HCT116 (cell line): ENCODE data around the gene NRBF2. TPM values are rescaled to one million over a fixed set of nuclear protein-coding genes. Genes with fewer than 3 reads are reported as not detected.

Source experiments
- ATAC-seq: fragments of 200-7000 bp; cut with Tn5 transposase; 2 replicates; pipeline ENCODE4 v1.9.1; 2020; ENCODE audit warnings: mild to moderate bottlenecking, moderate library complexity
- BruUV-seq: library from RNA; stranded (reverse); fragments of 400-500 nt; replicated peaks from 2 replicates; lab custom pipeline; 2021; lab: Mats Ljungman, UMichigan
- CTCF ChIA-PET: fragments of 300-600 bp; sonication (Branson Sonifier 250); formaldehyde crosslinking; loops from one replicate; lab custom pipeline; 2021; ENCODE audit warnings: antibody characterized with exemption; lab: Charles Lee
- POLR2A ChIA-PET: fragments of 300-600, 350-600 bp; sonication (Branson Sonifier 250); formaldehyde crosslinking; loops from one replicate; lab custom pipeline; 2021; ENCODE audit warnings: antibody characterized with exemption; lab: Charles Lee
- RAD21 ChIA-PET, 2 experiments: fragments of 300-600 bp; sonication (Branson Sonifier 250); formaldehyde crosslinking; loops; one replicate each; lab custom pipeline; 2023; ENCODE audit warnings: low total read pairs in 2 of 2; ENCODE audit not compliant: uncharacterized antibody in 2 of 2, unreplicated experiment in 2 of 2, low non-redundant PET in 1 of 2; lab: Charles Lee
- DNase-seq: peaks from one replicate; pipeline ENCODE4 v3.0.0-alpha.2; 2010; ENCODE audit warnings: low read depth, low spot score
- H2AFZ ChIP-seq: fragments of 200-600 bp; shearing (Covaris generic), sonication (generic); 2 replicates; pipeline ENCODE4 v1.6.1; 2017; ENCODE audit warnings: low read depth, mixed run types, mixed read lengths, antibody characterized with exemption, low read length; ENCODE audit not compliant: poor library complexity, severe bottlenecking
- H3K27ac ChIP-seq: 2 replicates; pipeline ENCODE4 v1.5.1; 2012; ENCODE audit warnings: low read depth, low read length
- H3K27me3 ChIP-seq: fragments of 200-600 bp; sonication (generic); 2 replicates; pipeline ENCODE4 v1.6.1; 2016; ENCODE audit warnings: mixed run types, low read length, mixed read lengths; ENCODE audit not compliant: insufficient read depth
- H3K36me3 ChIP-seq, 2 experiments: fragments of 200-500 bp in 1 of 2; fragments of 200-600 bp in 1 of 2; sonication (Bioruptor generic) in 1 of 2; sonication (generic) in 1 of 2; 2 replicates each; pipeline versions ENCODE4 v1.5.1 to v1.6.1; 2014 to 2016; ENCODE audit warnings: low read length in 2 of 2, inconsistent platforms in 1 of 2, mixed read lengths in 1 of 2, mixed run types in 1 of 2; ENCODE audit not compliant: insufficient read depth in 2 of 2, control insufficient read depth in 1 of 2
- H3K4me1 ChIP-seq, 2 experiments: fragments of 200-600 bp in 1 of 2; sonication (generic) in 1 of 2; 2 replicates each; pipeline versions ENCODE4 v1.5.1 to v1.6.1; 2012 to 2017; ENCODE audit warnings: low read length in 2 of 2, inconsistent platforms in 1 of 2, mild to moderate bottlenecking in 1 of 2, mixed read lengths in 1 of 2, mixed run types in 1 of 2, moderate library complexity in 1 of 2; ENCODE audit not compliant: insufficient read depth in 2 of 2, control insufficient read depth in 1 of 2
- H3K4me2 ChIP-seq: fragments of 200-600 bp; sonication (generic); 2 replicates; pipeline ENCODE4 v1.6.1; 2017; ENCODE audit warnings: mixed run types, low read length, mixed read lengths
- H3K4me3 ChIP-seq, 2 experiments: fragments of 200-600 bp in 1 of 2; sonication (generic) in 1 of 2; replicated peaks in 1 of 2; 2 replicates each; pipeline ENCODE4 v1.5.1; 2011 to 2016; ENCODE audit warnings: low read length in 2 of 2, control low read depth in 1 of 2, low read depth in 1 of 2, mild to moderate bottlenecking in 1 of 2, mixed read lengths in 1 of 2, mixed run types in 1 of 2
- H3K79me2 ChIP-seq: fragments of 200-600 bp; sonication (generic); 2 replicates; pipeline ENCODE4 v1.6.1; 2017; ENCODE audit warnings: mild to moderate bottlenecking, mixed run types, low read length, moderate library complexity, mixed read lengths; ENCODE audit not compliant: insufficient read depth
- H3K9ac ChIP-seq: fragments of 200-600 bp; sonication (generic); 2 replicates; pipeline ENCODE4 v1.6.1; 2016; ENCODE audit warnings: low read length, mixed read lengths
- H3K9me2 ChIP-seq: fragments of 200-600 bp; sonication (generic), shearing (Covaris generic); 2 replicates; pipeline ENCODE4 v1.6.1; 2017; ENCODE audit warnings: mixed run types, mild to moderate bottlenecking, moderate library complexity; ENCODE audit not compliant: insufficient read depth
- H3K9me3 ChIP-seq, 2 experiments: fragments of 200-500 bp in 1 of 2; fragments of 200-600 bp in 1 of 2; sonication (Bioruptor generic) in 1 of 2; sonication (generic) in 1 of 2; 2 replicates each; pipeline ENCODE4 v1.6.1; 2014 to 2017; ENCODE audit warnings: low read length in 2 of 2, mixed read lengths in 2 of 2, inconsistent platforms in 1 of 2, low read depth in 1 of 2, mild to moderate bottlenecking in 1 of 2, mixed run types in 1 of 2, moderate library complexity in 1 of 2; ENCODE audit not compliant: control insufficient read depth in 1 of 2, insufficient read depth in 1 of 2
- H4K20me1 ChIP-seq: fragments of 200-600 bp; sonication (generic), shearing (Covaris generic); 2 replicates; pipeline ENCODE4 v1.6.1; 2017; ENCODE audit warnings: mixed run types, mild to moderate bottlenecking, moderate library complexity; ENCODE audit not compliant: insufficient read depth
- CBX3 ChIP-seq: IDR thresholded peaks from 2 replicates; pipeline ENCODE4 v1.6.1; 2012; ENCODE audit warnings: low read depth
- CTCF ChIP-seq, 3 experiments: fragments of 200-600 bp in 1 of 3; sonication (generic) in 1 of 3; IDR thresholded peaks in 2 of 3; conservative IDR thresholded peaks in 1 of 3; 2 replicates each; pipeline ENCODE4 v1.5.1; 2012 to 2017; ENCODE audit warnings: low read depth in 2 of 3, low read length in 2 of 3, antibody characterized with exemption in 1 of 3, borderline replicate concordance in 1 of 3, control low read depth in 1 of 3, mild to moderate bottlenecking in 1 of 3, mixed read lengths in 1 of 3, mixed run types in 1 of 3, moderate library complexity in 1 of 3; ENCODE audit not compliant: insufficient read depth in 1 of 3
- JUND ChIP-seq: IDR thresholded peaks from 2 replicates; pipeline ENCODE4 v1.6.1; 2012
- RAD21 ChIP-seq: IDR thresholded peaks from 2 replicates; pipeline ENCODE4 v1.6.1; 2012; ENCODE audit warnings: low read depth, mild to moderate bottlenecking
- REST ChIP-seq: IDR thresholded peaks from 2 replicates; pipeline ENCODE4 v1.6.1; 2012; ENCODE audit warnings: low read depth
- SIN3A ChIP-seq: IDR thresholded peaks from 2 replicates; pipeline ENCODE4 v1.6.1; 2012; ENCODE audit warnings: low read depth
- SP1 ChIP-seq: IDR thresholded peaks from 2 replicates; pipeline ENCODE4 v1.6.1; 2012; ENCODE audit warnings: low read depth
- SRF ChIP-seq: IDR thresholded peaks from 2 replicates; pipeline ENCODE4 v1.6.1; 2012; ENCODE audit warnings: low read depth
- TCF7L2 ChIP-seq: IDR thresholded peaks from 2 replicates; pipeline ENCODE4 v1.7.0; 2011; ENCODE audit warnings: borderline replicate concordance, inconsistent platforms; ENCODE audit not compliant: insufficient read depth, insufficient read length; ENCODE audit errors: extremely low read depth
- ZBTB33 ChIP-seq: IDR thresholded peaks from 2 replicates; pipeline ENCODE4 v1.6.1; 2011; ENCODE audit warnings: mild to moderate bottlenecking, low read length, moderate library complexity; ENCODE audit not compliant: insufficient replicate concordance; ENCODE audit errors: extremely low read depth
- ZFX ChIP-seq: fragments of 450-650 bp; IDR thresholded peaks from 2 replicates; pipeline ENCODE4 v1.6.1; 2017
- ZNF274 ChIP-seq: fragments of 200-500 bp; sonication (Bioruptor generic); IDR thresholded peaks from 2 replicates; pipeline ENCODE4 v1.6.1; 2014; ENCODE audit warnings: mild to moderate bottlenecking, low read depth, low read length, inconsistent platforms
- intact Hi-C: fragments of 100-400 bp; cut with micrococcal nuclease; formaldehyde crosslinking; loops from 2 replicates; pipeline ENCODE4 v1.10.0; 2022
- total RNA-seq: library from RNA; stranded (reverse); gene quantifications from one replicate; pipeline ENCODE4 v1.2.1, GENCODE V29; 2021; ENCODE audit not compliant: unreplicated experiment

Gene NRBF2
- total RNA-seq, 1 experiment from 2014 or later, result 20.2 TPM

GRCh38 chr10:63119041-63119440, 14.1 kb upstream of the NRBF2 start:
- H3K4me2 ChIP-seq, result no peak overlapping the region
- no peaks in the 10 kb centered on the region for H4K20me1 ChIP-seq
- RAD21 ChIA-PET, result no interaction called here
- H3K9me3 ChIP-seq, result no peaks in the 10 kb centered on the region
- no peak overlapping the region for H3K27ac ChIP-seq
- H3K4me1 ChIP-seq, result no peaks in the 10 kb centered on the region
- no peak overlapping the region for H3K9ac ChIP-seq
- DNase-seq, result no peak
- H2AFZ ChIP-seq, result no peak overlapping the region
- CTCF ChIA-PET, result no interaction called here
- intact Hi-C loops, result no loop called here
- no peaks in the 10 kb centered on the region for H3K9me2 ChIP-seq
- no peaks in the 10 kb centered on the region for H3K79me2 ChIP-seq
- no peaks in the 10 kb centered on the region for H3K36me3 ChIP-seq
- POLR2A ChIA-PET, result no interaction called here
- H3K27me3 ChIP-seq, result no peaks in the 10 kb centered on the region
- no peak overlapping the region for H3K4me3 ChIP-seq
- no TSS peak for BruUV-seq
- TF ChIP-seq CTCF (IDR thresholded peaks at IDR 0.05 in 2 of 3, conservative IDR thresholded peaks at IDR 0.05 in 1 of 3; ENCODE audit: borderline replicate concordance in 1 of 3, insufficient read depth in 1 of 3, low read depth in 2 of 3, low read length in 2 of 3), result no peak
- no peak for TF ChIP-seq SIN3A
- no peak for TF ChIP-seq ZNF274
- TF ChIP-seq JUND, result no peak
- no peak for TF ChIP-seq TCF7L2
- no peak for TF ChIP-seq REST
- no peak for TF ChIP-seq SP1
- no peak for TF ChIP-seq ZBTB33
- TF ChIP-seq CBX3, result no peak
- no peak for TF ChIP-seq RAD21
- TF ChIP-seq SRF, result no peak
- TF ChIP-seq ZFX, result no peak
- ATAC-seq, result no peak
